ENCODE data around the gene HMG20B. TPM values are rescaled to one million over a fixed set of nuclear protein-coding genes. Genes with fewer than 3 reads are reported as not detected.

HMG20B gene
- total RNA-seq, 4 donors from 2014 or later = 31.4 to 61.1 (median 36.6) TPM

GRCh38 chr19:3595521-3596061, 22.8 kb downstream of the HMG20B start:
- Histone ChIP-seq H3K9me3 (no peaks in the 10 kb centered on the region), H3K4me3 (no peak overlapping the region), H3K36me3 (no peaks in the 10 kb centered on the region), H3K27me3 (peaks cover 0 to 2% (median 0%) of the 10 kb centered on the region in 3 donors), H3K27ac (no peak overlapping the region), H3K4me1 (no peaks in the 10 kb centered on the region)
- DNase-seq (no peak), ATAC-seq (no peak)
- TF ChIP-seq POLR2A (IDR thresholded peaks at IDR 0.05) = no peak
- intact Hi-C loops (cut with DNase I; ENCODE audit: low total_unique reads) (no loop called here), in situ Hi-C loops (cut with MboI; ENCODE audit: low sequenced_read_pairs in 4 of 4) (no loop called here)

GRCh38 chr19:3599776-3600187, 27.0 kb downstream of the HMG20B start:
- no peaks in the 10 kb centered on the region for H3K36me3 ChIP-seq
- H3K9me3 ChIP-seq = no peaks in the 10 kb centered on the region
- DNase-seq = no peak
- in situ Hi-C loops (cut with MboI; ENCODE audit: low sequenced_read_pairs in 4 of 4) (no loop called here), intact Hi-C loops (cut with DNase I; ENCODE audit: low total_unique reads) (no loop called here)
- ATAC-seq = no peak
- peaks cover 0 to 2% of the 10 kb centered on the region in 2 donors for H3K4me1 ChIP-seq
- no peak overlapping the region for H3K27ac ChIP-seq
- no peak for TF ChIP-seq POLR2A (IDR thresholded peaks at IDR 0.05)
- TF ChIP-seq CTCF (IDR thresholded peaks at IDR 0.05 in 4 of 5, conservative IDR thresholded peaks at IDR 0.05 in 1 of 5) = no peak
- peaks cover 2 to 7% (median 3%) of the 10 kb centered on the region in 3 donors for H3K27me3 ChIP-seq
- no peak overlapping the region for H3K4me3 ChIP-seq

GRCh38 chr19:3601021-3601420, 28.3 kb downstream of the HMG20B start:
- no peaks in the 10 kb centered on the region for H3K9me3 ChIP-seq
- H3K4me1 ChIP-seq = peaks cover 2 to 4% of the 10 kb centered on the region in 2 donors
- no peak overlapping the region for H3K27ac ChIP-seq
- intact Hi-C loops (cut with DNase I; ENCODE audit: low total_unique reads) = no loop called here
- no peak overlapping the region for H3K4me3 ChIP-seq
- DNase-seq (no peak), ATAC-seq (no peak)
- no peak for TF ChIP-seq POLR2A (IDR thresholded peaks at IDR 0.05)
- TF ChIP-seq CTCF (IDR thresholded peaks at IDR 0.05 in 4 of 5, conservative IDR thresholded peaks at IDR 0.05 in 1 of 5) = no peak
- in situ Hi-C loops (cut with MboI; ENCODE audit: low sequenced_read_pairs in 4 of 4) = no loop called here
- H3K36me3 ChIP-seq = no peaks in the 10 kb centered on the region
- peaks cover 13 to 14% (median 14%) of the 10 kb centered on the region in 3 donors for H3K27me3 ChIP-seq

- Histone ChIP-seq H3K36me3 (no peaks in the 10 kb centered on the region), H3K4me1 (peaks cover 2 to 14% of the 10 kb centered on the region in 2 donors), H3K27ac (peak overlapping the region in 1 of 4 donors; percentile 41), H3K4me3 (no peak overlapping the region), H3K9me3 (no peaks in the 10 kb centered on the region), H3K27me3 (peaks cover 20 to 24% (median 21%) of the 10 kb centered on the region in 3 donors)
- ATAC-seq (no peak), DNase-seq (no peak)
- in situ Hi-C loops (cut with MboI; ENCODE audit: low sequenced_read_pairs in 4 of 4) (no loop called here), intact Hi-C loops (cut with DNase I; ENCODE audit: low total_unique reads) (no loop called here)
- TF ChIP-seq POLR2A (IDR thresholded peaks at IDR 0.05) = no peak
- TF ChIP-seq CTCF (IDR thresholded peaks at IDR 0.05 in 4 of 5, conservative IDR thresholded peaks at IDR 0.05 in 1 of 5) = no peak
These were observed 30.5 kb downstream of the HMG20B start for GRCh38 chr19:3603121-3603811.

GRCh38 chr19:3604227-3604986, 31.7 kb downstream of the HMG20B start:
- Histone ChIP-seq H3K4me3 (peak overlapping the region in 1 of 4 donors; percentile 11), H3K4me1 (peaks cover 8 to 23% of the 10 kb centered on the region in 2 donors), H3K27me3 (peaks cover 20 to 24% (median 21%) of the 10 kb centered on the region in 3 donors), H3K9me3 (no peaks in the 10 kb centered on the region), H3K27ac (peak overlapping the region in 2 of 4 donors; percentile 5 to 16), H3K36me3 (no peaks in the 10 kb centered on the region)
- ATAC-seq (no peak), DNase-seq (no peak)
- no peak for TF ChIP-seq POLR2A (IDR thresholded peaks at IDR 0.05)
- TF ChIP-seq CTCF (IDR thresholded peaks at IDR 0.05 in 4 of 5, conservative IDR thresholded peaks at IDR 0.05 in 1 of 5) = no peak
- intact Hi-C loops (cut with DNase I; ENCODE audit: low total_unique reads) (no loop called here), in situ Hi-C loops (cut with MboI; ENCODE audit: low sequenced_read_pairs in 4 of 4) (no loop called here)
